ENCODE measurements around the gene KIRREL3. TPM values are rescaled to one million over a fixed set of nuclear protein-coding genes. Genes with fewer than 3 reads are reported as not detected.

The KIRREL3 gene
- total RNA-seq, 2 donors from 2014 or later = 0.44 to 2.1 TPM

DNA sequence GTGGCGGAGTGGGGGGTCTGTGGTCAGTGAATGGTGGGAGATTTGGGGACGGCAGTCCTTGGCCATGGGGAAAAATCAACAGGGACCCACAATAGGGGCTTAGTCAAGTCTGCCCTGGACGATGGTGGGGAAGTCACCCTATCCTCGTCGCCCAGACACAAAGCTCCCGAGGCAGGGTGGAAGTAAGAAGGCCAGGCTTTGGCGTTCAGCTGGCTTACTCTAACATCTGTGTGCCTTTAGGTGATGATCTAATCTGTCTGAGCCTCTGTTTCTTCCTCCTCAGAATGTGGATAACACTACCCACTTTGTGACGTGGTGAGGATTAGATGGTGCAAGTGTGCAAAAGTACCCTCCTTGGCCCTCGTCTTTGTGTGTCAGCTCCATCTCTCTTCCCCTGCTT is 452.9 kb downstream of the KIRREL3 start:
- intact Hi-C loops (cut with DNase I) = no loop called here
- no peak for DNase-seq
- ATAC-seq = no peak

DNA sequence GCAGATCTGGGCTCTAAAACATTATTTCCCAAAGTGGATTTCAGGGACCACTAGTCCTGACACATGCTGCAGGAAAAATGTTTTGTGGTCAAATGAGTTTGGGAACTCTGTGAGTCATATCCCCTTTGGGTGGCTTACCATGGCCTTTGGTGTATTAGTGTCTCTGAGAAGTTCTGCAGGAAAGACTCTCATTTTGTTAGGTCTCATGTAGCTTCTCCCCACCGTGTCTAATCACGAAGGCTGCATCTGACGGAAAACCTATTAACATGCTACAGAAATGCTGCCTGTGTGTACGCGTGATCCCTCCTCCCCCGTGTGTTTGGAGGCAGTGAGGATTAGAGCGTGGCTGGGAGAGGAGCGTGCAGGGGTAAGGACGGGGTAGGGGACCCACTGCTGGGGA is 453.4 kb downstream of the KIRREL3 start:
- no peak for ATAC-seq

DNA sequence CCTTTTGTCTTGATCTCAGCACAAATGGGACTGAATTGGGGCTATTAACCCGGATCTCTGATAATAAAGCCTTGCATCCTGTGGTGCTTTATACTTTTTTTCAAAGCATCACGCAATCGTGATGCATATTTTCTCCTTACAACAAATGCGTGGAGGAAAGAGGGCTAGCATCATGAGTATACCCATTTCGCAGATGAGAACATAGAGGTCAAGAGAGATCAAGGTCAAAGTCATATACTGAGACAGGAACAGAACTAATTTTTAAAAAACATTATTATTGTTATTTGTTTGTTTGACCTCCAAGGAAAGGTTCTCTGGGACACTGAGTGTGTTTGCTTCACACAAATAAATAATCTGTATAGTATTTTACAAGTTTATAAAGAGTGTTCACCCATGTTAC is 453.9 kb downstream of the KIRREL3 start:
- no peak for DNase-seq
- no peak for ATAC-seq
- intact Hi-C loops (cut with DNase I) = no loop called here

More for the DNA sequence above, 453.4 kb downstream of the KIRREL3 start:
- intact Hi-C loops (cut with DNase I) = no loop called here
- DNase-seq = no peak

DNA sequence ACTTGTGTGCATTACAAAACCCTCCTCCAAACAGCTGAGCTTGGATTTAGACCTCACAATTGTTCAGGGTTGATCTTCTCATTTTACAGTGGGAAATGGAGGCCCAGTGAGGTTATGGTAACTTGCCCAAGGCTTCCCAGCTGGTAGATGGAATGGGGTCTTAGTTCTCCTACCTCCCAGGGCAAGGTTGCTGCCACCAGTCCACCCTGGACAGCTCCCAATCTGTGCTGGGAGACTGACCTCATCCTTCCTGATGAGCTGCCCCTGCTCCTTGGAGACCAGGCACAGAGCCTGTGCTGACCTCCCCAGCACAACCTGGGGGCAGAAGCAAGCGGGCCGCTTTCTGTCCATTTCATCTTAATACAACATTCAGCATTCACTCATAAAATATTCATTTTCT is 454.4 kb downstream of the KIRREL3 start:
- intact Hi-C loops (cut with DNase I) = no loop called here
- DNase-seq (no peak), ATAC-seq (no peak)

DNA sequence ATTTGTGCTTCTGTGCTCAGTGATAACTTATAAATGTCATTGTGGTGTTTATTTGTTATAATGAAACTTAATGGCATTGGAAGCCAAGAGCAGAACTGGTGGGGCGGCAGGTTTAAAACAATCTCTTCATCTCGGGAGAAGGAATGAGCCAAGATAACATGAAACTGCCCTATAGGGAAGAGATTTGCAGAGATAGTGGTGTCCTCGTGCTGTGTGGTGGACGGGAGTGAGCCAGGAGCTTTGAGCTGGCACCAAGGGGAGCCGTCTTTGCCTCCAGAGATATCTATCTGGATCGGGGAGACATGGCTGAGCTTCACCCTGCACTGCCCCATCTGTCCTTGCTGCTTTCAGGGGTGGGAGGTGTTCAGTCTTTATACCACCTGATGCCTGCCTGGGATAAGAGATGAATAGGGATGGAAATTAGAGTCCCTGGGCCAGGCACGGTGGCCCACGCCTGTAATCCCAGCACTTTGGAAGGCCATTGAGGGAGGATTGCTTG is 455.5 kb downstream of the KIRREL3 start:
- intact Hi-C loops (cut with DNase I) = no loop called here
- ATAC-seq = no peak

DNA sequence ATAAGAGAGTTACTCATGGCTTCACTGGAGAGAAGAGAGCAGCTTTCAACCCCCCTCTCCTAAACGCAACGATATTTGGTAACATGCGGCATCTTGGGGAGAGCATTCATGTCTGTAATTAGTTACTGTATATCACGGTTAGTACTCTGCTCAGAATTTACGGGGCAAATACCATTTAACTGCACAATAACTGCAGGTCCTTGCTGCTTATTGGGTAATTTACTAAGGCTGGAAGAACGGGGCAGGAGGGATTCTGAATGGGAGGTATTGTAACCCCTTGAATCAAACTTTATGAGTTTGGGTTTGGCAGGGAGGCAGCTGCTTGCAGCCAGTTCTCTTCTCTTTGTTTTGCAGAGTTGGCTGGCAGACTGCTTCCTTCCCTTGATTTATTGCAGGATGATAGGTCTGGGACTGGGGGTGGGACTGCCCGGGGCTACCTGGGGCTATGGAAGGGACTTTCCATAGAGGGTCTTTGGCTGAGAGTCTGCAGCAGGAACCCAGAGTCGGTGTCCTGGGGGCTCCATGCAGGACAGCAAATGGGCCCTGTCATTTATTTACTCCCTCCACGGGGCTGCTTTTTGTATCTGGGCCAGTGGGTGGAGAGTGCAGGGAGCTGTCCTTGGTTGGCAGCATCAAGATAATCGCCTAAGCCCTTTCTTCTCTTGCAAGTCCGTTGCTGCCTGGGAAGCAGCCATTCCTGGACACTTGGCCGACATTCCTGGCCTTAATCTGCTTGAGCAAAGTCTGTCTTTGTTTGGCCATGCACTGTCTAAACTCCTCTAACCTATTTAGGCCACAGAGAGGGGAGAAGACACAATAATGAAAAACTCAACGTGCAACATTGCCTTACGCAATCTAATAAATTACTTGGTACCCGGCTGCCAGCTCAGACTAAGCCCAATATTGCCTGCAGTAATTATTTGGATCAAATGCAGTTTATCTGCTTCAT is 456.2 kb downstream of the KIRREL3 start:
- ATAC-seq = peak in 1 of 2 donors; percentile 31
- intact Hi-C loops (cut with DNase I) = no loop called here
- DNase-seq = no peak

More for the DNA sequence above, 455.5 kb downstream of the KIRREL3 start:
- no peak for DNase-seq

DNA sequence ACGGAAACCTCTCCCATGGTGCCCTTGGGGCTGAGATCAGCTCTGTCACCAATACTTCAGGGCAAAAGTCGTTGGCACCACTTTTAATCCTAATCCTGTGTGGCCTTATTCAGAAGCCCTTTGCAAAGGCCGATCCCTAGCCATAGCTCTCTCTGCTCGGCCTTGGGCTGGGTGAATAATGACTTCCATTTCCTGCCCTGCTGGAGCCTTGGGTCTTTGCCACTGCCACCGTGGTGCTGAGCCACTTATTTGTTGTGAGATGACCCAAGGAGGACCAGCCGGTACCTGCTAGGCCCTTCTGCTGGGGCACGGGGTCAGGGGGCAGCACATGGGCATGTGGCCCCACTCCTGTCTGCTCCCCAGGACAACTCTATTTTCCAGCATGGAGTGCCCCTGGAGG is 456.9 kb downstream of the KIRREL3 start:
- ATAC-seq (no peak), DNase-seq (no peak)
- intact Hi-C loops (cut with DNase I) = no loop called here

DNA sequence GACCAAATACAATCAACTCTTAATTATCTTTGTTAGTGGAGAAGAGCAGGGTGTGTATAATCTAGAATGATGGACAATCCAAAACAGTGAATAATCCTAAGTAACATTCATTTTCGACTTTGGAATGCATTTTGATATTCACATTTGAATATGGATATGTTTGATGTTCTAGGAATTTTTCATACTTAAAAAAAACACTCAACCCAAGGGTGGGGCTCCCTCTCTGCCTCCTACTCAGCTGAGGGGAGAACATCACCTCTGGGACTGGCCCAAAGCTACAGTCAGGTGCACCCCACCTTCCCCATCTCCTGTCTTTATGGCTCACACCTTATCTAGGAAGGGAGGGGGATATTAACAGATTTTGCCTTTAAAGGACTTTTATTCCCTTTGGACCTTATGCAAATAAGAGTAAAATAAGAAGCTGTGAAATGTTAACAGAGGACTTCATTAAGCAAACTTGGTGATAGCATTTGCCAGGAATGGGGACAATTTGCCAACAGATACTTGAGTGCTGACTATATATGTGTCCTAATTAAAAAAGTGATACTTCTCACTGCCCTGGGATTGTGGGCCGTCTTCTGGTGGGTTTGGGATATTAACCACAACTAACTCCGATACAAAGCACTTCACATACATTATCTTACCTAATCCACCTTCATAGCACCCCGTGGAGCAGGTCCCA is 458.1 kb downstream of the KIRREL3 start:
- no peak for ATAC-seq
- intact Hi-C loops (cut with DNase I) = no loop called here
- DNase-seq = no peak

DNA sequence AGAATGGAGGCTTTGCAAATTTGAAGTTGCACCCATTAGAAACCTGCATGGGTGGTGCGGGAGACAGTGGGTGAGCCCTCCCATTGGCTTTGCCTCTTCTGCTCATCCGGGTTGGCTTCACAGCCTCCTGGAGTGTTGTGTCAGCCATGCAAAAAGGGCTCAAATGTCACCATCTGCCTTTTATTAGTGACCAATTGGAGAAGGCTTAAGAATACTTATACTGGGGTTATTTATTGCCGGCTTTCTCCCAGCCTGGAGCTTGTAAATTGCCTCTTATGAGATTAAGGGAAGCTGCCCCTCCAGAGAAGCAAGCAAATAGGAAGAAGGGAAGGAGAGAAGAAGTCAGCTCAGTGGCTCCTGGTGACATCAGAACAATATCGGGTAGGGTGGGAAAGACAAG is 462.5 kb downstream of the KIRREL3 start:
- intact Hi-C loops (cut with DNase I) = no loop called here
- ATAC-seq = no peak

DNA sequence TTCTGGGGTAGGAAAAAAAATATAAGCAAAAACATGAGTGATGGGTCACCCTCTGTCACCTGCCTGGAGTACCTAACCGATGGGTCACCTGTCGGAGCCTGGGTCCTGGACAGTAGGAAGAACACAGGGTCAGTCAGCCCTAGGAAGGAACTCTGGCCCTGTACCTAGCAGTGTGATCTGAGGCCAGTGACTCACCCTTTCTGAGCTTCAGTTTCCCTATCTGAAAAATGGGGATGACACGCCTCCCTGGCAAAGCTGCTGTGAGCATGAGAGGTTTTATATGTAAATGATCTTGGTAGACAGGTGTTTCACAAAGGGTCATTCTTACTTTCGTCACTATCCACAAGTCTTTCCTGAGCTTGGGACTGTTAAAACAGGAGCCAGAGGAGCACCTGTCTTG is 463.1 kb downstream of the KIRREL3 start:
- DNase-seq = no peak
- ATAC-seq = no peak
- intact Hi-C loops (cut with DNase I) = no loop called here

More for the DNA sequence above, 462.5 kb downstream of the KIRREL3 start:
- no peak for DNase-seq

DNA sequence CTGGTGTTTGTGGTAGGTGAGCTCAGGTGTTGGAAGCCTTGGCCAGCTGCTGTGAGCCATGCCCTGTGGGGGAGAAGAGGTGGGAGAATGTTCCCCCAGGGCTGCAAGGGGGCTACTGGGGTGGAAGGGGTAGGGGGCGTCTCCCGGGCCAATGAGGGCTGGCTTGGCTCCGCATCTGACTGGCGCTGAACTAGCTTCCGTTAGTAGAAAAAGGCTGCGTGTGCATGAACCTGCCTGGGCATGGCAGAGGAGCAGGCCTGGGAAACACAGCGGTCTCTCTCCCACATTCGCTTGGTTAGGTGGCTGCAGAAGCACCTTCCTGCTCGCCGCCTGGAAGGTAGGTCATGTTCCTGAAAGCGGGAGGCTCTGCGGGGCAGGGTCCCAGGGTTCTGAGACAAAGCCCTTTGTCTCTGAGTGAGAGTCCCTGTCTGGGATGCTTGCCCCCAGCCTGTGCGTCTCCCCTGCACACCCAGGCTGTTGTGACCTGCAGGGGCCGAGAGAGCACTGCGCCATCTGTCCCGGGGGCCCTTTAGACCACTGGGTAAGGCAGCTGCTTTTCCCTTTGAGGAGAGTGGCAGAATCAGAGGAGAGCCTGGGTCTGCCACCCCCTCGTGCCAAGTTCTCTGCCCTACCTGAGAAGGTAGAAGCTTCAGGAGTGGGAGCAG is 466.3 kb downstream of the KIRREL3 start:
- intact Hi-C loops (cut with DNase I) = no loop called here
- no peak for ATAC-seq
- no peak for DNase-seq

DNA sequence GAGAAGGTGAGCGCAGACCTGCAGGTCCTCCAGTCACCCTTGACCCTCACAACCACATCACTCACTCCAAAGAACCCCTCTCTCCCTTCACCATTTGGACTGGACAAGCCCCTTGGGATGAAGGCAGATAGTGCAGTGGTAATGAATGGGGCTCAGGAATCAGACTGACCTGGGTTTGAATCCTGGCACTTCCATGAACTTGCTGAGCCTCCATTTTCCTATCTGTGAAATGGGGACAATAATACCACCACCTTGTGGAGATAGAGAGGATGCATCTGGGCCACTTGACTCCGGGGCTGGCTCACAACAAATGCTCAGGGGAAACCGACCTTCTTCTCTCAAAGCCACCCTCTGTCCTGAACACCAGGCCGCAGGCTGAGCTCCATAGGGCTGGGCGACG is 467.0 kb downstream of the KIRREL3 start:
- DNase-seq (no peak), ATAC-seq (no peak)
- intact Hi-C loops (cut with DNase I) = no loop called here

DNA sequence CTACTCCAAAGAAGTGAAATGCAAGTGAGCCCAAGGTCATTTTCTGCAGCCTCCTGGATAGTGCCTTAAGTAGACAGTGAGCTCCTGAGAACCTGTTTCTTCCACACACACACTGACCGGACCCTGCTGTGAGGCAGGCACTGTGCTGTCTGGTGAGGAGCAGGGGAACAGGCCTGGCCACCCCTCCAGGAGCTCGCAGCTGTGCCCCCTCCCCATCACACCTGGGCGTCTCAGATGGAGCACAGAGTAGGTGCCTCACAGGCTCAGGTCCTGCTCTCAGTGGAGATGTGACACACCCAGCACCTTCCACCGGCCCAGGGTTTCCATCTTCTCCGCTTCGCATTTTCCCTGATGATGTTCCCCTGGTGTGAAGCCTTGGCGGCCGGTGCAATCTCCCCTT is 470.2 kb downstream of the KIRREL3 start:
- DNase-seq (no peak), ATAC-seq (no peak)
- intact Hi-C loops (cut with DNase I) = no loop called here

DNA sequence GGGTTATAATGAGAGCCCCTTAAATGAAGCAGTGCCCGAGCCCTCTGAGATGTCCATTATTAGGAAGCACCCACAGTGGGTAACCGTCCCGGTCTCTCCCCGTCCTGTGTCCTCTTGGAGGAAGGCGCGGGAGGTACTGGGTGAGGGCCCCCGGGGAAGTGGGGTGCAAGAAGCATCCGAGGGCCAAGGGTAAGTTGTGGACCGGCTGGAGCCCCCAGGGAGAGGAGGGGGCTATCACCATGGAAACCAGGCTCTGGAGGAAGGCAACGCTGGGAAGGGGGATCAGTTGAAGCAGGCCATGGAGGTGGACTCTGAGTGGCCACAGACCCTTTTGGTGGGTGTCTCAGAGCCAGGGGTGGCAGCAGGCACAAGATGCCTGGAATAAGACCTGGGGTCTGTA is 471.5 kb downstream of the KIRREL3 start:
- no peak for ATAC-seq
- no peak for DNase-seq
- intact Hi-C loops (cut with DNase I) = no loop called here

DNA sequence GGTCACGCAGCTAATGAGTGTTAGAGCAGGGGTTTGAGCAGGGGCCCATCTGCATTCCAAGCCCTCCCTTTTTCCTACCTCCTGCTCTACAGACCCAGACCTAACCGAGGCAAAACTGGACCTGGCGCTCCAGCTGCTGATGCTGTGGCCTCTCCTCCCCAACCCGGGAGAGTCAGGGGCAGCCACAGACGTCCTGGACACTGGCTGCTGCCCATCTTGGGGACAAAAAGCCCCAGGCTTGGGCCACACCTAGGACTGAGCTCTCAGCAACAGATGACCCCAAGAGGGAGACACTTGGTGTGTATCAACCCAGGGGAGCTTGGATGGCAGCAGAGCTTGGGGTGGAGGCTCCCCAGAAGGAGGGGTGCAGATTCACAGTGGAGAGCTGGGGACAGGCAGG is 472.5 kb downstream of the KIRREL3 start:
- ATAC-seq = no peak
- intact Hi-C loops (cut with DNase I) = no loop called here
- DNase-seq = no peak

DNA sequence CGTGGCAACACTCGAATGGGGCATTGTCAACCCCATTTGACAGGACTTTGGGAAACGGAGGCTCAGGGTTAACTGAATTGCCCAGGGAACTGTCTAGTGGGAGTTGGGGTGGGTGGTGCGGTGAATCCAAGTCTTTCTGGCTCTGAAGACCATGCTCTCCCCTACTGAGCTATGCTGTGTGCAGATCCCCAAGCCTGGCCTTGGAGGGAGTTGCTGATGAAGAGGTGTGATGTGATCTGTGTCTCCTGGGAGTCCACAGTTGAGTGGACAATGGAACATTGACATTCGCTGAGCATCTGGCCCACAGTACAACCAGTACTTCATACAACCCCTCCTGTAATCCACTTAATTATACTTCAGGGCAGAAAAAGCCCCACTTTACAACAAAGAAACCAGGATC is 472.9 kb downstream of the KIRREL3 start:
- DNase-seq (no peak), ATAC-seq (no peak)
- intact Hi-C loops (cut with DNase I) = no loop called here

DNA sequence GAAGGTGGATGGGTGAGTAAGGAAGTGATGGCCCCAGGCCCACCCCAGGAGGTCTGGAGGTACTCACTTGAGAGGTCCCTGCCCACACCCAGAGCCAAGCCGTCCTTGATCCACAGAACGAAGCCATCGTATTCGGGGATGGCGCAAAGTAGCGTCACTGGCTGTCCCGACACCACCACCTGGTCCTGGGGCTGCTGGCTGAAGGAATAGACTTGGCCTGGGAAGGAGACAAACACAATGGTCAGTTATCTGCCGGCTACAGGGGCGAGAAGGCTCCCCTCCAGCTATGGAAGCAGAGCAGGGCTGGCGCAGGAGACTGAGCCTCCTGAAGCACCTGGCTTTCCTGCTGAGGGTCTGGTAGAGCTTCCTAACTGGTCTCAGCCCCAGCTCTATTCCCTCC is 474.1 kb downstream of the KIRREL3 start:
- ATAC-seq = no peak
- intact Hi-C loops (cut with DNase I) = no loop called here

DNA sequence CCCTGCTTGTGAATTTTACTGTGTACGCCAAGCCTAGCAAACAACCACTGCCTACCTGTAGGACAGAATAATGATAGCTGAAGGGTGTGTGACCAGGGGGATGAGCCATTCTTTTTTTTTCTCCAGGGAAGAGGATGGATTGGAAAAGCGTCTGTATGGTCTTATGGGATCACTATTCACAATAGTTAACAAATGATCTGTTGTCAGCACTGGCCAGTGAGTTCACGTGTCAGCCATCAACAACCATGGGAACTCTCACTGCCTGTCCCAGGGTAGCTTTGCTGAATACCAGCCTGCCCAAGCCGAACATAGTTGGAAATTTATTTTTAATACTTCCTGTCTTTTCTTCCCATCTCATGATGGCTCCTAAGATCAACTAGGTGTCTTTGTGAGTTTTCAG is 474.9 kb downstream of the KIRREL3 start:
- ATAC-seq (no peak), DNase-seq (no peak)
- intact Hi-C loops (cut with DNase I) = no loop called here

More for the DNA sequence above, 474.1 kb downstream of the KIRREL3 start:
- no peak for DNase-seq

DNA sequence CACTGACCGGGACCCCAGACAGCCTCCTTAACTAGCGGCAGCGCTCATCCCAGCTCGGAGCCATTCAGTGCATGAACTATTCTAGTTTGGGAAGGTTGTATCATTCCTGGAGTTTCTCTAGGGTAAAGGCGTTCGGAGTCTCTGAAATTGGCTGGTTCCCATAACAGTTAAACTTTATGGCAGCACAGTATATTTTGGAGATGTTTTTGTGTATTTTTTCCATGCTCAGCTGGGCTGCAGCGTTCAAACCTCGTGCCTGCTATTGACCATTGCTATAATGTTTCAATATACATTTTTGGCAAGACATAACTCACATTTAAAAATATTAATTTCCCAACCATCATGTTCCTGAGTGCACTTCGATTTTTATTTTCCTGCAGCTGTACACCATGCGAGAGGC is 475.4 kb downstream of the KIRREL3 start:
- intact Hi-C loops (cut with DNase I) = no loop called here
- ATAC-seq (no peak), DNase-seq (no peak)

Data from left cardiac atrium (tissue), 4 donors.